ENCODE measurements around the gene ILF2. TPM values are rescaled to one million over a fixed set of nuclear protein-coding genes. Genes with fewer than 3 reads are reported as not detected.
"Not testable (repeated sequence)": the region's sequence is repeated elsewhere in the genome, so short reads cannot be mapped to it uniquely, and the experiment has no call there.

ILF2 gene
- polyA plus RNA-seq, 3 donors = 240 to 334 (median 322) TPM

DNA sequence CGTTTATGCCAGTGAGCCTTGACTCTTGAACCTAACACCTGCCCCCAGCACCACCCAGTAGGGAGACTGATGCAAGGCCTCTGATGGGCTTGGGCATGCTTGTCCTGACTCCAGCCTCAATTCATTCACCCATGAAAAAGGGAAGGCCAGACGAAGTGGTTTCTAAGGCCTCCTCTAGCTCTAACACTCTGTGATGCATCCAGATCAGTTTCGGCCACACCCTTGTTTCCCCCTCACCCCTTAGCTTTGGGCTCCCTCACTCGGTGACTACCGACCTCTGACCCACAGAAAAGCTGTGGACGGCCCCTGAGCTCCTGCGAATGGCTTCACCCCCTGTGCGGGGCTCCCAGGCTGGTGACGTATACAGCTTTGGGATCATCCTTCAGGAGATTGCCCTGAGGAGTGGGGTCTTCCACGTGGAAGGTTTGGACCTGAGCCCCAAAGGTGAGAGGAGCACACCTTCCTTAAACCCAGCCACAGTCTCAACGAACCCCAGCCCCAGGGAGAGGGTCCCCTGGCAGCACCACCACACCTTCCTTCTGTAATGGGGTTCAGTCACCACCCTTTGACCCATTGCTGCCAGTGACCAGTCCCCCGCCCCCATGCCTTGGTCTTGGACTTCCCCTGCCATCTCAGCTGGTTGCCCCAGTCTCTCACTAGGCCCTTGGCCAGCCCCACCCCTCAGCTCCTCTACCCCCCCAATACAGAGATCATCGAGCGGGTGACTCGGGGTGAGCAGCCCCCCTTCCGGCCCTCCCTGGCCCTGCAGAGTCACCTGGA, 16.7 kb upstream of the ILF2 start:
- DNase-seq (ENCODE audit: extremely low read depth in 1 of 11, low read depth in 9 of 11, low spot score in 4 of 11) = no peak

DNA sequence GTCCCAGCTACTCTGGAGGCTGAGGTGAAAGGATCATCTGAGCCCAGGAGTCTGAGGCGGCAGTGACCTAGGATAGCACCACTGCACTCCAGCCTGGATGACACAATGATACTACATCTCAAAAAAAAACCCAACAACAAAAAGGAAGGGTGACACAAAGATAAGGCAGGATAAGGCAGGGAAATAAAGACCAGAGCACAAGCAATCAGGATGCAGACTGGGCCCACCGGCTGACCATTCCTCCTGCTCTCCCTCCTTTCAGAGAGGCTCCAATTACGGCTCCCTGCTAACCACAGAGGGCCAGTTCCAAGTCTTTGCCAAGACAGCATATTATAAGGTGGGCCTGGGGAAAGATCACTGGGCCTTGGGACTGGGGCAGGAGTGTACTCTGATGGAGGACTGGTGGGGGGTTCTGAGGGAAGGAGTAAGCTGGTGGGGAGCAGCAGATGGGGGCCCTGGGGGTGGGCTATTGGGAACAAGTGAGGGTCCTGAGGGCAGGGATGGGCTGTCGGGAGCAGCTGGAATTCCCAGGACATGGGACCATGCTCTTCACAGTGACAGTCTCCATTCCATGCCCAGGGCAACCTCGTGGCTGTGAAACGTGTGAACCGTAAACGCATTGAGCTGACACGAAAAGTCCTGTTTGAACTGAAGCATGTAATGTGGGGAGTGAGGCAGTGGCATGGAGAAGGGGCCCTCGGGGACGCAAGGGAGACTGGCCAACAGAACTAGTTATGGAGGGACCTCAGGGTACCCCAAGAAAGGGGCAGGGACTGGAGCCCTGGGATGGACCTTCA, 14.9 kb upstream of the ILF2 start:
- no peak for DNase-seq (ENCODE audit: extremely low read depth in 1 of 11, low read depth in 9 of 11, low spot score in 4 of 11)

DNA sequence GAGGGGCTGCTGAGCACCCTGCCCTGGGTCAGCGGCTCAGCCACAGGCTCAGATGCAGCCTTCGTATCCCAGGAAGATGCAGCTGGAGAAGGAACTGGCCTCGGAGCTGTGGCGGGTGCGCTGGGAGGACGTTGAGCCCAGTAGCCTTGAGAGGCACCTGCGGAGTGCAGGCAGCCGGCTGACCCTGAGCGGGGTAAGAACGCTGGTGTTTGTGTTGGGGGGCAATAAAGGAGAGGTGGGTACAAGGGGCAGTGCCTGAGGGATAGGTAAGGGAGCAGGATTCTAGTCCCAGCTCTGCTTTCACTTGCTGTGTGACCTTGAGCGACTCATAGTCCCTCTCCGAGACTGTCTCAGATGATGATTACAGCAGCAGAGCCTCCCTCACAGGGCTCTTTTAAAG, 14.1 kb upstream of the ILF2 start:
- no peak for DNase-seq (ENCODE audit: extremely low read depth in 1 of 11, low read depth in 9 of 11, low spot score in 4 of 11)

DNA sequence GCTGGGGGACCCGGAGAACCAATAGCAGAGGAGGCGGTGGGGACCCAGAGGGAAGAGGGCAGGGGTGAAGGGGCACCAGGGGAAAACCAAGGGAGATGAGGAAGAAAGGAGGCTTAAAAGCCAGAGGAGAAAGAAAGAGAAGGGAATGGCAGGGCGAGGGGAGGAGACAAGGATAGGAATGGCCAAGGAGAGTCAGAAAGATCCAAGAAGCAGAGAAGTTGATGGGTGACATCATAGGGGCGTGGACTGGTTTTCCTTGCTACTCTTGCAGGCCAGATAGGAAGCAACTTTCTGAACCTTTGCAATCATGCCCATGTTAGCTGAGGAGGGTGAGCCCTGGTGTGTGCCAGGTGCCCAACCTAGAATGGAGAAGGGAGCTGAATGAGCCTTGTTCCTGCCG, 13.1 kb upstream of the ILF2 start:
- no peak for DNase-seq (ENCODE audit: extremely low read depth in 1 of 11, low read depth in 9 of 11, low spot score in 4 of 11)

DNA sequence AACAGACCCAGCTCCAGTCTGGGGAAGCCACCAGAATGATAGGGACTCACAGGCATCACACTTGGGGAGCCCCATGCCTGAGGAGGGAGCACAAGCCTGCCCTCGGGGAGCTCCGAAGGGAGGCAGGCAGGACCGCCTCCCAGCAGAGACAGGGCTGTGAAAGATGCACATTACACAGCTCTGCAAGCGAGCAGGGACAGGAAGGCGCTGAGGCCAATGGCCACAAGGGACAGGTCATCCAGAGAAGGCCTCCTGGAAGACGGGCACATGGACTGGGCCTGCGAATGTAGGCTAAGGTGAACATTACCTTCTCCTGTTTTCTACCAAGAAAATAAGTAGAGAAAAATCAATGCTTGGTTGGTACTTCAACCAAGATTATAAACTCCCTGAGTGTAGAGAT, 11.9 kb upstream of the ILF2 start:
- no peak for DNase-seq (ENCODE audit: extremely low read depth in 1 of 11, low read depth in 9 of 11, low spot score in 4 of 11)

DNA sequence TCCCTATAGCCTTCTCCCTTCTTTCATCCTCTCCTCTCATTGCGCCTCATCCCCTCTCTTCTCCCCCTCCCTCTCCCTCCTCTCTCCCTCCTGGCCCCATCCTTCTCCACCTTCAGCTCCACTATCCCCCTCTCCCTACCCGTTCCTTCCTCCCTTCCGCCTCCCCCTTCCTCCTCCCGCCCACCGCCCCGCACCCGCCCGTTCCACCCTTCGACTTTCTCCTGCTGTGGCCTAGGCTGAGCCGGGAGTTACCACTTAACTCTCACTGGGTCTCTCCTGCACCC, 9.3 kb upstream of the ILF2 start:
- DNase-seq (ENCODE audit: extremely low read depth in 1 of 11, low read depth in 9 of 11, low spot score in 4 of 11) = no peak

DNA sequence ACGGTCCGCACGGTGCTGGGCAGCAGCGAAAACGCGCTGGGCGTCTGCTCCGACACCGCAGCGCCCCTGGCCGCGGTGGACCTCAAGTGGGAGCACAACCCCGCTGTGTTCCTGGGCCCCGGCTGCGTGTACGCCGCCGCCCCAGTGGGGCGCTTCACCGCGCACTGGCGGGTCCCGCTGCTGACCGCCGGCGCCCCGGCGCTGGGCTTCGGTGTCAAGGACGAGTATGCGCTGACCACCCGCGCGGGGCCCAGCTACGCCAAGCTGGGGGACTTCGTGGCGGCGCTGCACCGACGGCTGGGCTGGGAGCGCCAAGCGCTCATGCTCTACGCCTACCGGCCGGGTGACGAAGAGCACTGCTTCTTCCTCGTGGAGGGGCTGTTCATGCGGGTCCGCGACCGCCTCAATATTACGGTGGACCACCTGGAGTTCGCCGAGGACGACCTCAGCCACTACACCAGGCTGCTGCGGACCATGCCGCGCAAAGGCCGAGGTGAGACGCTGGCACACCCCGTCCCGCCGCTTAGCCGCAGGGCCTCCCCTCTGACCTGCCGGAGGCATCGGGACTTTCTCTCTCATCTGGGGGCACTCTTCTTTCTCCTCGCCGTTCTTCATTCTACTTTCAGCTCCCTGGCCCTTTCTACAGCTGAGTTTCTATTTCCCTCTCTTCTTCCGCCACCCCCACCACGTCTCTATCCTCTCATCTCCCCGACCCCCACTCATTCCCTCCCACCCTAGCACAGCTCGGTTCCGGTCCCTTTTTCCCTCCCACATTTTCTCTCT, 8.7 kb upstream of the ILF2 start:
- no peak for DNase-seq (ENCODE audit: extremely low read depth in 1 of 11, low read depth in 9 of 11, low spot score in 4 of 11)

DNA sequence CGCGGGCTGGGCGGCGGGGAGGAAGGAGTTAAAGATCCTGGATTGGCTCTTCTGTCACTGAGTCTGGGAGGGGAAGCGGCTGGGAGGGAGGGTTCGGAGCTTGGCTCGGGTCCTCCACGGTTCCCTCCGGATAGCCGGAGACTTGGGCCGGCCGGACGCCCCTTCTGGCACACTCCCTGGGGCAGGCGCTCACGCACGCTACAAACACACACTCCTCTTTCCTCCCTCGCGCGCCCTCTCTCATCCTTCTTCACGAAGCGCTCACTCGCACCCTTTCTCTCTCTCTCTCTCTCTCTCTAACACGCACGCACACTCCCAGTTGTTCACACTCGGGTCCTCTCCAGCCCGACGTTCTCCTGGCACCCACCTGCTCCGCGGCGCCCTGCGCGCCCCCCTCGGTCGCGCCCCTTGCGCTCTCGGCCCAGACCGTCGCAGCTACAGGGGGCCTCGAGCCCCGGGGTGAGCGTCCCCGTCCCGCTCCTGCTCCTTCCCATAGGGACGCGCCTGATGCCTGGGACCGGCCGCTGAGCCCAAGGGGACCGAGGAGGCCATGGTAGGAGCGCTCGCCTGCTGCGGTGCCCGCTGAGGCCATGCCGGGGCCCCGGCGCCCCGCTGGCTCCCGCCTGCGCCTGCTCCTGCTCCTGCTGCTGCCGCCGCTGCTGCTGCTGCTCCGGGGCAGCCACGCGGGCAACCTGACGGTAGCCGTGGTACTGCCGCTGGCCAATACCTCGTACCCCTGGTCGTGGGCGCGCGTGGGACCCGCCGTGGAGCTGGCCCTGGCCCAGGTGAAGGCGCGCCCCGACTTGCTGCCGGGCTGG, 7.9 kb upstream of the ILF2 start, which contains the start of gene NPR1:
Gene NPR1 (plus strand): TSS at position 170 of the 818 bp plus-strand sequence. CDS start 421 bp downstream, at position 591.
- DNase-seq (ENCODE audit: extremely low read depth in 1 of 11, low read depth in 9 of 11, low spot score in 4 of 11) = no peak

DNA sequence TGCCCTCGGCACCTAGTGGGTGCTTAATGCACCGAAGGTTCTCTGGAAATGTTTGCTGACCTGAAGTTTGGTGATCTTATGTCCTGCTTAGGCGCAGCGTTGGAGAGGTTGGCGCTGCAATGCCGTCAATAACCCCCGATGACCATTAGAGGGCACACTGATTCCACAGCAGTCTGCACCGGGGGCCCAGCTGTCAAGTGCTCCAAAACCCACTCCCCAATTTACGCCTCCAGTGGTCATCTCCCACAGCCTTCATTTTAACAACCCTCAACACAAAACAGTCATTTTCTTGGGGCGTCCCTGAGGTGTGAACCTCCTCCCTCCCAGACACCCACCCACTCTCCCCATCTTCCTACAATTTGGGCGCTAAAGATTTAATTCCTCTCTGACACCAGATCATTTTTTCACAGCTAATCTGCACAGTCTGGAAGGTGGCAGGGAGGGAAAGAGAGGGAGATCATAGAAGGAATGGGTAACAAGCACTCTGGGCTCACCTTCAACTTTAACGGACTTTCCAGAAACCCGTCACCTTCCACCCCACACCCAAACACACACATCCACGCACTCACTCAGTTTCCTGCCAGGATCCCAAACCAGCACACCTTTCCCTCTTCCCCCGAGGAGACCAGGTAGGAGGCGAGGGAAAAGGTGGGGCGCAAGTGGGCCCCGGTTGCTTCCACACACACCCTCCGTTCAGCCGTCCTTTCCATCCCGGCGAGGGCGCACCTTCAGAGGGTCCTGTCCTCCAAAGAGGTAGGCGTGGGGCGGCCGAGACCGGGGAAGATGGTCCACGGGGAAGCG, 7.1 kb upstream of the ILF2 start:
- DNase-seq (ENCODE audit: extremely low read depth in 1 of 11, low read depth in 9 of 11, low spot score in 4 of 11) = no peak

DNA sequence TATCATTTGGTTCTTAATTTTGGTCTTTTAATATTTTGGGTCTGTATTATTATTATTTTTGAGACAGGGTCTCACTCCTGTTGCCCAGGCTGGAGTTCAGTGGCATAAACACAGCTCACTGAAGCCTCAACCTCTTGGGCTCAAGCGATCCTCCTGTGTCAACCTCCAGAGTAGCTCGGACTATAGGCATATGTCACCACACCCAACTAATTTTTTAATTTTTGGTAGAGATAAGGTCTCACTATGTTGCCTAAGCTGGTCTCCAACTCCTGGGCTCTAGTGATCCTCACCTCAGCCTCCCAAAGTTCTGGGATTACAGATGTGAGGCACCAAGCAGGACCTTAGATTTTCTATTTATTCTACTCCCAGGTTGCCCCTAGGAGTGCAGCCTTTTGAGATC, 2.7 kb upstream of the ILF2 start:
- DNase-seq (ENCODE audit: extremely low read depth in 1 of 11, low read depth in 9 of 11, low spot score in 4 of 11) = no peak

DNA sequence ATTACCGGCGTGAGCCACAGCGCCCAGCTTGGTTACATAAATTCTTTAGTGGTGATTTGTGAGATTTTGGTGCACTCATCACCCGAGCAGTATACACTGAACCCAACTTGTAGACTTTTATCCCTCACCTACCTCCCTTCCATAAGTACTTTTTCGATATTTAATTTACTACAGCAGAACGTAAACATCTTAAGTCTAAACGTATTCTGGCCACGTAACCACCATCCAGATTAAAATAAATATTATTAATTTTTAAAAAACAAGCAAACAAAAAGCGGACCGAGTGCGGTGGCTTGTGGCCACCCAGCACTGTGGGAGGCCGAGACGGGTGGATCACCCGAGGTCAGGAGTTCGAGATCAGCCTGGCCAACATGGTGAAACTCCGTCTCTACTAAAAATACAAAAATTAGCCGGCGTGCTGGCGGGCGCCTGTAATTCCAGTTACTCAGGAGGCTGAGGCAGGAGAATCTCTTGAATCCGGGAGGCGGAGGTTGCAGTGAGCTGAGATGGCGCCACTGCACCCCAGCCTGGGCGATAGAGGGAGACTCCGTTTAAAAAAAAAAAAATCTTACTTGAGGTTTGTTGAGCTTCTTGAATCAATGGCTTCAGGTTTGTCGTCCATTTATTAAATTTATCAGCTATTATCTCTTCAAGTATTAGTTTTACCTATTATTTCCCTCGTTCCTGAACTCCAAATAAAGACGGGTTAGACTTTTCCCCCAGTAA, 998 bp upstream of the ILF2 start:
- not testable (repeated sequence) for DNase-seq (ENCODE audit: extremely low read depth in 1 of 11, low read depth in 9 of 11, low spot score in 4 of 11)

DNA sequence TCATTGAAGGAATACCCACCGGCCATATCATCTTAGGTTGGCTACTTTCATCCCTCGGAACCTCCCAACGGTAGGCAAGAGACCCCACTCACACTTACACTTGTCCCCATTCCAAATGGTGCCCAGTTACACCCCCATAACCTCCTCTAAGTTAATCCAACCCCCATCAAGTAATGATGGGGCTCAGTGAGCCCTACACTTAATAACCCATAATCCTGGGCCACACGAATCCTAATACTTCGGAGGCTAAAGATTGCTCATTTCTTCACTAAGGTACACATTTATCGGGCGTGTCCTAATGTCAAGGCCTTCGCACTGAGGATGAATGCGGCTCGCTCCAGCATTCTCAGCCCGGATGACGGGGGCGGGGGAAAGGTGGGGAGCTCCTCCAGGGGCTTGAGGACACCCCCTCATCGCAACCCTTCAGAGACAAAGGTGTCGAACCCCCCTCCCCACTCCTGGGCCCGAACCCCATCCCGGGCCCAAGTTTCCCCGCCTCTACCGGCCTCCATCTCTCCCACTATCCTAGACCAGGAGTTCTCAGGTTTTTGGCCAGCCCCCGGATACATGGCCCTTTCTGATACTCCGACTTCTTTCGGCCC, 435 bp downstream of the ILF2 start:
- no peak for DNase-seq (ENCODE audit: extremely low read depth in 1 of 11, low read depth in 9 of 11, low spot score in 4 of 11)

DNA sequence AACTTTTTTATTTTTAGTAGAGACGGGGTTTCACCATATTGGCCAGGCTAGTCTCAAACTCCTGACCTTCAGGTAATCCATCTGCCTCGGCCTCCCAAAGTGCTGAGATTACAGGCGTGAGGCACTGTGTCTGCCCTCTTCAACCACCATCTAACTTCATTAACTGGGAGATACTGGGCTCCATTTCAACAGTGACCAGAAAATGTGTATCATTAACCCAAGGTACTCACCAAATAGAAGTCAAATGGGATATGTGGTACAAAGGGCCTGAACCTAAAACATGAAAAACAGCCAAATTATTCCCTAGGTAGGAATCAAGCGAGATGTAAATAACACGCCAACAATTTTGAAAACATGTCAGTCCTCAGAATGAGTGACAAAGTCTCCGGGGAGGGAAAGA, 1.2 kb downstream of the ILF2 start:
- DNase-seq (ENCODE audit: extremely low read depth in 1 of 11, low read depth in 9 of 11, low spot score in 4 of 11) = no peak

DNA sequence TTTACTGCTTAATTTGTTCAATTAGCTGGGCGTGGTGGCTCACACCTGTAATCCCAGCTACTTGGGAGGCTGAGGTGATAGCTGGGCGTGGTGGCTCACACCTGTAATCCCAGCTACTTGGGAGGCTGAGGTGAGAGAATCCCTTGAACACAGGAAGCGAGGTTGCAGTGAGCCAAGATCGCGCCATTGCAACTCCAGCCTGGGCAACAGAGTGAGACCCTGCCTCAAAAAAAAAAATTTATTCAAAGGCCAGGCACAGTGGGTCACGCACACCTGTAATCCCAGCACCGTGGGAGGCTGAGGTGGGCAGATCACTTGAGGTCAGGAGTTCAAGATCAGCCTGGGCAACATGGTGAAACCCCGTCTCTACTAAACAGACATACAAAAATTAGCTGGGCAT, 2.1 kb downstream of the ILF2 start:
- not testable (repeated sequence) for DNase-seq (ENCODE audit: extremely low read depth in 1 of 11, low read depth in 9 of 11, low spot score in 4 of 11)

DNA sequence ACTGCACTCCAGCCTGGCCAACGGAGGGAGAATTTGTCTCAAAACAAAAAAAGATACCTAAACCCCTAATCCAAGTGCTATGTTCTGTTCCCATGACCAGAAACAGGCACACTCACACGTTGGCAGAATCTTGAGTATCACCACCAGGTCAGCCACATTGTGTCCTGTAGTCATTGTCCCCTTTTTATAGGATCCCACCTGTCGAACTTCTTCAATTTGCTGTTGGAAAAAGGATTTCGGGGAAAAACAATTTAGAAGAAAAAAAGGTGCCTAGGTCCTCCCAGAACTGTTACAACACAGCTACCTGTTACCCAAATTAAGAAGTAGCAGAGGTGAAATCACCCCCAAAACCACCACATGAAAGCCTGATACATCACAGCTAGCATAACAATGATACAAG, 3.4 kb downstream of the ILF2 start:
- DNase-seq (ENCODE audit: extremely low read depth in 1 of 11, low read depth in 9 of 11, low spot score in 4 of 11) = no peak

DNA sequence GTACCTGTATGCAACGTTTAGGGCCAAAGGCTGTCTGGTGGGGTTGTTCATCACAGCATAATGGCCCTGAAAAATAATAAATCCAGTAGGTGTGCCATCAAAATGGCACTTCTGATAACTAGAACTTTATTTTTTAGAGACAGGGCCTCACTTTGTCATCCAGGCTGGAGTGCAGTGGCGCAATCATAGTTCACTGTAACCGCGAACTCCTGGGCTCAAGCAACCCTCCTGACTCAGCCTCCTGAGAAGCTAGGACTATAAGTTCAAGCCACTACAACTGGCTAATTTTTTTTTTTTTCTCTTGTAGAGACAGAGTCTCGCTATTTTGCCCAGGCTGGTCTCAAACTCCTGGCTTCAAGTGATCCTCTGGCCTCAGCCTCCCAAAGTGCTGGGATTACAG, 7.6 kb downstream of the ILF2 start:
- no peak for DNase-seq (ENCODE audit: extremely low read depth in 1 of 11, low read depth in 9 of 11, low spot score in 4 of 11)

DNA sequence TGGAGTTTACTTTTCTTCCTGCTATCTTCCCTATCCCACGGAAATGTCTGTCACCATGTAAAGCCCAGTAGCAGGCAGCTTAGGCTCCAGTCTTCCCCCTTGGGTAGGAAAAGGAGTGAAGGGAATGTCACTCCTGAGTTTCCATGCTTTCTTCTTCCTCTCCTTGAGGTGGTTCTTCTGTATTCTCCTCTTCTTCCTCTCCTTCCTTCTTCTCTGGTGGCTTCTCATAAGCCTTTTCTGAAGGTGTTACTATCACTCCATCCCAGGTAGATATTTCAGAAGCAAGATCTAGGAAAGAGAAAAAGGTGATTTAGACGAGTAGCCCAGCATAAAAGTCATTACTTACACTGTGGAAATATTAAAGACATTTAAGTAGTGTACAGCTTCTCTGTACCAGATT, 8.5 kb downstream of the ILF2 start:
- no peak for DNase-seq (ENCODE audit: extremely low read depth in 1 of 11, low read depth in 9 of 11, low spot score in 4 of 11)
